ENCODE results near the gene ARHGEF19. TPM values are rescaled to one million over a fixed set of nuclear protein-coding genes. Genes with fewer than 3 reads are reported as not detected.

ARHGEF19 gene
- total RNA-seq, 1 experiment from 2014 or later, result 8.3 TPM

DNA sequence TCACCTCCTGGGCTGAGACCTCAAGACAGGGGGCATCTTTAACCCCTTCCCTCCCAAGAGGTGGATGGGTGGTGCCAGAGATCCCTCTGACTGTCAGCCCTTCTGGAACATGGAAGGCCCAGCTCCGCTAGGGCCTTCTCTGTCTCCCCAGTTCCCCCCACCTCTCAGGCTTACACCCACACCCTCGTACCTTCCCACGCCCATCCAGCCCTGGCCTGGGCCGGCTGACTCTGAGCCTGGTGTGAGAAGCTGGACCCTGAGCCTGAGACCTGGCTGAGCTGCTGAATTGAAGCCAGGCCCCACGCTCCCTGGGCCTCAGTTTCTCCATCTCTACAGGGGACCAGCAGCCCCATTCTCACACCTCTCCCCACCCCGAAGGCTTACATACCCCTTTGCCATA, 61.9 kb downstream of the ARHGEF19 start:
- DNase-seq (ENCODE audit: low read depth), result no peak

DNA sequence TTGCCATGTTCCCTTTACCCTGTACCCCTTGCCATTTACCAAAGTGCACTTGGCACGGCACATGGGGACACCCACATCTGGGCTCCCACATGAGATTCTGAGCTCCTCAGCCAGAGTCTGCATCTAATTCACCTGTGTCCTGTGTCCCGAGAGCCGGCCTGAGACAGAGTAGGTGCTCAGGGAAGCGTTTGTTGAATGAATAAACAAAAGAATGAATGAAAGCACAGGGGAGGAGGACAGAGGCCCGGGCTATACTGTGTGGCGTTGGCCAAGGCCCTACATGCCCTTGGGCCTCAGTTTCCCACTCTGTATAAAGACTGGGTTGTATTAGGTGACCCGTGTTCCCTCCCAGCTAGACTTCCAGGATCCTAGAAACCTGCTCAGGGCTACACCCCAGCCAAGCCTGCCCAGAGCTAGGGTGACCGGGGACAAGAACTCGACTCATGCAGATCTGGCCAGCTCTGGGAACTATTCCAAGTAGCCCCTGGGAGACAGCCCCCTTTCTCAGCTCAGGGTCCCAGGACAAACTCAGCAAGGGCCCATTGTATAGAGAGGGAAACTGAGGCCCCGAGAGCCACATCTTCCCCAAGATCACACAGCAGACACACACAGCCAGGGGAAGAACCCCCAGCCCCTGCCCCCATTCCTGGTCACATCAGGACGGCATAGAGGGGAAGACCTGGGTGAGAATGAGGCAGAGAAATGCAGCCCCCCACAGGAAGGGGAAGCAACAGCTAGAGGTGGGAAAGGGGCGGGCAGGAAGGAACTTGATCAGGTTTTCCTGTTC, 62.6 kb downstream of the ARHGEF19 start:
- DNase-seq (ENCODE audit: low read depth), result no peak

DNA sequence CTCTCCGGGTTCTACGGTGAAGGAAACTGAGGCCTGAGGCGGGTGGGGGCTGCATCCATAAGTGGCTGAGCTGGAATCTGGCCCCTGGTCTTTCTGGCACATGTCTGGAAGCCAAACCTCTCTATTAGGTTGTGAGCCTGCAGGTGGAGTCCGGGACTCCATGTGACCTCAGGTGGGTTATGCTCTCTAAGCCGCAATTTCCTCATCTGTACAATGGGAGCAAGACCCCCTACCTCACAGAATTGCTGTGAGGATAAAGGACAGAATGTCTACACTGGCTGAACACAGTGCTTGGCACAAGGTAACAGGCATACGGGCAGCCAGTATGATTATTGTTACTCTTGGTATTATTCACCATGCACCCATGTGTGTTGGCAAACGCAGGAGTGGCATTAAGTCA, 63.3 kb downstream of the ARHGEF19 start:
- no peak for DNase-seq (ENCODE audit: low read depth)

DNA sequence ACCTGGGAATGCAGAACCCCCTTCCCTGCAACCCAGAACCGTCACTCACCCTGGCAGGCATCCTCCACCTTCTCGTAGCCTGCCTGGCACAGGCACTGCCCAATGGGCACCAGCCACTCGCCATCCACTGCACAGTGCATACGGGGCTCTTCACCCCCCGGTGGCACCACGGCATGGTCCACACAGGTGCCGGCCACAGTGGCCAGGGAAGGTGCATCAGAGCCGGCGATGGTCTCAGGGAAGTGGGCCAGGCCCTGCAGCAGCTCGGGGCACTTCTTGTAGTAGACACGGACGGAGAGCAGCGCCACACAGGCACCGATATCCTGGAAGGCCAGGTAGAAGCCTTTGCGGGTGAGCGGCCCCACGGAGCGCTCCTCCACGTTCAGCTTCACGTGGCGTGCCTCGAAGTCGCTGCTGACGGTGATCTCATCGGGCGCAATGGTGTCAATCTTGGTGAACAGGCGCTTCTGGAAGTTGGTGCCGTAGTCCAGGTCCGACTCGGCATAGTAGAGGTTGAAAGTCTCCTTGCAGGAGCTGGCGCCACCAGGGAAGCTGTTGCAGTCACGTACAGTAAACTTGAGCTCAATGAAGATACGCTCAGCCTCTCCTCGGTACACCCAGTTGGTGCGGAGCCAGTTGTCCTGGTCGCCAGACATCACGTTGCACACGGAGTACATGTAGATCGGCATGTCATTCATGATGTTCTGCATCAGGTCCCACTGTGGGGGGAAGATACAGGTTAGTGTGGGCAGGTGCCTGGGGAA, 63.9 kb downstream of the ARHGEF19 start:
- DNase-seq (ENCODE audit: low read depth), result no peak

Other genes with a start within 250 kb of the ARHGEF19 start
- gene ZBTB17, start 236.6 kb downstream of the ARHGEF19 start, total RNA-seq (2014; rRNA removed; shearing (Covaris generic)), result 20.8 and 26.3 TPM in 2 replicates
- gene SRARP, start 208.4 kb downstream of the ARHGEF19 start, total RNA-seq (2014; rRNA removed; shearing (Covaris generic)), result not detected in 2 replicates
- 7.1 and 7.9 TPM in 2 replicates for gene HSPB7, start 194.6 kb downstream of the ARHGEF19 start, total RNA-seq (2014; rRNA removed; shearing (Covaris generic))
- gene CLCNKA, start 190.6 kb downstream of the ARHGEF19 start, total RNA-seq (2014; rRNA removed; shearing (Covaris generic)), result 0.12 TPM in 1 of 2 replicates, not detected in the other
- not detected in 2 replicates for gene CLCNKB, start 168.9 kb downstream of the ARHGEF19 start, total RNA-seq (2014; rRNA removed; shearing (Covaris generic))
- gene FAM131C, start 139.0 kb downstream of the ARHGEF19 start, total RNA-seq (2014; rRNA removed; shearing (Covaris generic)), result 0.20 TPM in 1 of 2 replicates, not detected in the other
- 47.1 and 53.4 TPM in 2 replicates for gene EPHA2, start 56.6 kb downstream of the ARHGEF19 start, total RNA-seq (2014; rRNA removed; shearing (Covaris generic))
- gene CPLANE2, start 24.5 kb upstream of the ARHGEF19 start, total RNA-seq (2014; rRNA removed; shearing (Covaris generic)), result 2.4 and 6.5 TPM in 2 replicates
- gene FBXO42, start 139.8 kb upstream of the ARHGEF19 start, total RNA-seq (2014; rRNA removed; shearing (Covaris generic)), result 14.6 and 21.3 TPM in 2 replicates
- 77.1 and 91.3 TPM in 2 replicates for gene SZRD1, start 154.6 kb upstream of the ARHGEF19 start, total RNA-seq (2014; rRNA removed; shearing (Covaris generic))
- gene SPATA21, start 224.8 kb upstream of the ARHGEF19 start, total RNA-seq (2014; rRNA removed; shearing (Covaris generic)), result not detected in 2 replicates
- 88.9 and 102 TPM in 2 replicates for gene NECAP2, start 228.1 kb upstream of the ARHGEF19 start, total RNA-seq (2014; rRNA removed; shearing (Covaris generic))

Measured in RPMI7951 (cell line).